K562 (cell line): ENCODE data around the gene SIGLEC5. TPM values are rescaled to one million over a fixed set of nuclear protein-coding genes. Genes with fewer than 3 reads are reported as not detected.

ENCODE experiments used
- GABPA ChIP-seq: fragments of 200-800 bp; sonication (Bioruptor generic); conservative IDR thresholded peaks from 2 replicates; pipeline ENCODE4 v1.6.1; 2016; ENCODE audit warnings: low read depth, missing genetic modification characterization, missing compliant biosample characterization
- GATAD2A ChIP-seq: fragments of 450-650 bp; IDR thresholded peaks from 2 replicates; pipeline ENCODE4 v1.6.1; 2017
- GATAD2B ChIP-seq: fragments of 450-650 bp; IDR thresholded peaks from 2 replicates; pipeline ENCODE4 v1.6.1; 2017; ENCODE audit warnings: mild to moderate bottlenecking, borderline replicate concordance
- JUN ChIP-seq, 2 experiments: sonication (generic) in 1 of 2; formaldehyde crosslinking in 1 of 2; IDR thresholded peaks; 2 replicates each; pipeline versions ENCODE4 v1.6.1 to v1.8.0; 2012 to 2022; ENCODE audit warnings: borderline replicate concordance in 2 of 2, mild to moderate bottlenecking in 2 of 2, improper control_type of control experiment in 1 of 2, low read depth in 1 of 2, low read length in 1 of 2, missing genetic modification reagents in 1 of 2
- MAFG ChIP-seq: fragments of 450-650 bp; conservative IDR thresholded peaks from 2 replicates; pipeline ENCODE4 v1.6.1; 2016; ENCODE audit warnings: missing genetic modification characterization, missing compliant biosample characterization
- PHF20 ChIP-seq: fragments of 450-650 bp; IDR thresholded peaks from 2 replicates; pipeline ENCODE4 v1.6.1; 2018; ENCODE audit not compliant: partially characterized antibody
- POU5F1 ChIP-seq: fragments of 150-350 bp; IDR thresholded peaks from 2 replicates; pipeline ENCODE4 v1.6.1; 2014; ENCODE audit warnings: borderline replicate concordance, low read length, low read depth, mild to moderate bottlenecking; ENCODE audit not compliant: partially characterized antibody
- RBM34 ChIP-seq: fragments of 200-400 bp; formaldehyde crosslinking; IDR thresholded peaks from 2 replicates; pipeline ENCODE4 v1.6.1; 2018; ENCODE audit warnings: low read length, borderline replicate concordance; ENCODE audit not compliant: insufficient read depth
- TRIM28 ChIP-seq: fragments of 450-650 bp; IDR thresholded peaks from 2 replicates; pipeline ENCODE4 v1.6.1; 2017
- YBX1 ChIP-seq: fragments of 450-650 bp; IDR thresholded peaks from 2 replicates; pipeline ENCODE4 v1.7.1; 2016; ENCODE audit warnings: mild to moderate bottlenecking
- ZNF165 ChIP-seq: fragments of 250-450 bp; sonication (Bioruptor Pico); IDR thresholded peaks from 2 replicates; pipeline ENCODE4 v1.4.0; 2020; ENCODE audit warnings: borderline replicate concordance
- ZNF324 ChIP-seq: fragments of 250-450 bp; sonication (Bioruptor Pico); IDR thresholded peaks from 2 replicates; pipeline ENCODE4 v1.4.0; 2020; ENCODE audit warnings: mild to moderate bottlenecking
- polyA plus RNA-seq, 8 experiments: library from polyadenylated mRNA; depleted of rRNA in 4 of 8; stranded (reverse) in 5 of 8; unstranded in 3 of 8; fragments of >200 nt; fragmentation: Nextera tagmentation in 2 of 8; fragmentation: Illumina TruSeq in 1 of 8; extraction: Ambion mirVana in 2 of 8; extraction: Trizol in 1 of 8; gene quantifications; 2 replicates each; pipeline versions ENCODE4 v1.2.1 to v1.2.3, GENCODE V29; 2011 to 2014; ENCODE audit warnings: inconsistent platforms in 1 of 8, missing spikeins in 1 of 8
- total RNA-seq, 7 experiments: library from RNA; depleted of rRNA in 6 of 7; stranded (reverse); fragments of >200 nt in 6 of 7; fragmentation: Illumina TruSeq in 2 of 7; extraction: Trizol in 2 of 7; gene quantifications; 2 replicates each; pipeline versions ENCODE4 v1.2.1 to v1.2.3, GENCODE V29; 2011 to 2021; ENCODE audit warnings: low replicate concordance in 1 of 7
- TF ChIP-seq, protein P1 (sequence below), 2 experiments: fragments of 450-650 bp; IDR thresholded peaks; 2 replicates each; pipeline ENCODE4 v1.6.1; 2016
- TF ChIP-seq, protein P2 (sequence below), 2 experiments: fragments of 450-650 bp; formaldehyde crosslinking in 1 of 2; IDR thresholded peaks; 2 replicates each; pipeline versions ENCODE4 v1.4.0 to v1.6.1; 2014 to 2020; ENCODE audit warnings: mild to moderate bottlenecking in 2 of 2, borderline replicate concordance in 1 of 2, low read depth in 1 of 2
- TF ChIP-seq, protein P3 (sequence below): fragments of 450-650 bp; formaldehyde crosslinking; IDR thresholded peaks from 2 replicates; pipeline ENCODE4 v1.4.0; 2020; ENCODE audit warnings: mild to moderate bottlenecking, mixed read lengths
- TF ChIP-seq, protein P4 (sequence below): fragments of 450-650 bp; conservative IDR thresholded peaks from 2 replicates; pipeline ENCODE4 v1.6.1; 2016; ENCODE audit warnings: missing genetic modification characterization, low read depth, mild to moderate bottlenecking, control low read depth, missing compliant biosample characterization

SIGLEC5 gene
- total and polyA plus RNA-seq, 9 of the 15 experiments (the other 6 are each of a cell fraction or from before 2014, with no cell fraction given): 0.14 TPM; not detected in 8

DNA sequence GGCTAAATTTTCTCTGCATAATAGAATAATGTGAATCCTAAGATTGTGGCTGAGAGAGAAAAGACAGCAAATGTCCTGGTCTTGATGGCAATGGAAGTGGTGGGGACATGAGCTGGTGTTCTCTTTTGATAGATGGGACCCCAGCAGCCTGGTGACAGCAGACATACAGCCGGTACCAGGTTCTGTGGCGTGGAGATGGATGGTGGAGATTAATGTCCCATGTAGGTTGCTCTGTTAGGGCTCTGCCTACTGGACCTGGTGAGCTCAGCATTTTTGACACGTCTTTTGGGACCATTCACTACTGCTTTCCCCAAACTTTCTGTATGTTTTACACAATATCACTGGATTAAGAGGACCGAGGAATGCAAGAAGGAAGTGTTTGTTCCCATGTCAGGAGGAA lies 24.6 kb upstream of the SIGLEC5 start (continued):
- TF ChIP-seq JUN (IDR thresholded peaks at IDR 0.05; ENCODE audit: borderline replicate concordance, low read depth, low read length) (0 out of 2 replicates have a peak, but pooled peaks have one; percentile 12), JUN (CRISPR knock-in tag; IDR thresholded peaks at IDR 0.05; ENCODE audit: borderline replicate concordance) (no peak), ZNF165 (no peak), ZNF324 (CRISPR knock-in tag) (no peak), TRIM28 (peak; percentile 97), RBM34 (no peak), GATAD2B (no peak), YBX1 (no peak), POU5F1 (no peak), PHF20 (no peak), GATAD2A (no peak), MAFG (tag) (no peak), GABPA (tag) (no peak)
- TF ChIP-seq, protein P1, sequence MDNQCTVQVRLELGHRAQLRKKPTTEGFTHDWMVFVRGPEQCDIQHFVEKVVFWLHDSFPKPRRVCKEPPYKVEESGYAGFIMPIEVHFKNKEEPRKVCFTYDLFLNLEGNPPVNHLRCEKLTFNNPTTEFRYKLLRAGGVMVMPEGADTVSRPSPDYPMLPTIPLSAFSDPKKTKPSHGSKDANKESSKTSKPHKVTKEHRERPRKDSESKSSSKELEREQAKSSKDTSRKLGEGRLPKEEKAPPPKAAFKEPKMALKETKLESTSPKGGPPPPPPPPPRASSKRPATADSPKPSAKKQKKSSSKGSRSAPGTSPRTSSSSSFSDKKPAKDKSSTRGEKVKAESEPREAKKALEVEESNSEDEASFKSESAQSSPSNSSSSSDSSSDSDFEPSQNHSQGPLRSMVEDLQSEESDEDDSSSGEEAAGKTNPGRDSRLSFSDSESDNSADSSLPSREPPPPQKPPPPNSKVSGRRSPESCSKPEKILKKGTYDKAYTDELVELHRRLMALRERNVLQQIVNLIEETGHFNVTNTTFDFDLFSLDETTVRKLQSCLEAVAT (IDR thresholded peaks at IDR 0.05): no peak
- TF ChIP-seq, protein P2, sequence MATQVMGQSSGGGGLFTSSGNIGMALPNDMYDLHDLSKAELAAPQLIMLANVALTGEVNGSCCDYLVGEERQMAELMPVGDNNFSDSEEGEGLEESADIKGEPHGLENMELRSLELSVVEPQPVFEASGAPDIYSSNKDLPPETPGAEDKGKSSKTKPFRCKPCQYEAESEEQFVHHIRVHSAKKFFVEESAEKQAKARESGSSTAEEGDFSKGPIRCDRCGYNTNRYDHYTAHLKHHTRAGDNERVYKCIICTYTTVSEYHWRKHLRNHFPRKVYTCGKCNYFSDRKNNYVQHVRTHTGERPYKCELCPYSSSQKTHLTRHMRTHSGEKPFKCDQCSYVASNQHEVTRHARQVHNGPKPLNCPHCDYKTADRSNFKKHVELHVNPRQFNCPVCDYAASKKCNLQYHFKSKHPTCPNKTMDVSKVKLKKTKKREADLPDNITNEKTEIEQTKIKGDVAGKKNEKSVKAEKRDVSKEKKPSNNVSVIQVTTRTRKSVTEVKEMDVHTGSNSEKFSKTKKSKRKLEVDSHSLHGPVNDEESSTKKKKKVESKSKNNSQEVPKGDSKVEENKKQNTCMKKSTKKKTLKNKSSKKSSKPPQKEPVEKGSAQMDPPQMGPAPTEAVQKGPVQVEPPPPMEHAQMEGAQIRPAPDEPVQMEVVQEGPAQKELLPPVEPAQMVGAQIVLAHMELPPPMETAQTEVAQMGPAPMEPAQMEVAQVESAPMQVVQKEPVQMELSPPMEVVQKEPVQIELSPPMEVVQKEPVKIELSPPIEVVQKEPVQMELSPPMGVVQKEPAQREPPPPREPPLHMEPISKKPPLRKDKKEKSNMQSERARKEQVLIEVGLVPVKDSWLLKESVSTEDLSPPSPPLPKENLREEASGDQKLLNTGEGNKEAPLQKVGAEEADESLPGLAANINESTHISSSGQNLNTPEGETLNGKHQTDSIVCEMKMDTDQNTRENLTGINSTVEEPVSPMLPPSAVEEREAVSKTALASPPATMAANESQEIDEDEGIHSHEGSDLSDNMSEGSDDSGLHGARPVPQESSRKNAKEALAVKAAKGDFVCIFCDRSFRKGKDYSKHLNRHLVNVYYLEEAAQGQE (IDR thresholded peaks at IDR 0.05; ENCODE audit: borderline replicate concordance): peak; percentile 80
- TF ChIP-seq, protein P2 (CRISPR knock-in tag; IDR thresholded peaks at IDR 0.05; ENCODE audit: low read depth): no peak
- TF ChIP-seq, protein P3, sequence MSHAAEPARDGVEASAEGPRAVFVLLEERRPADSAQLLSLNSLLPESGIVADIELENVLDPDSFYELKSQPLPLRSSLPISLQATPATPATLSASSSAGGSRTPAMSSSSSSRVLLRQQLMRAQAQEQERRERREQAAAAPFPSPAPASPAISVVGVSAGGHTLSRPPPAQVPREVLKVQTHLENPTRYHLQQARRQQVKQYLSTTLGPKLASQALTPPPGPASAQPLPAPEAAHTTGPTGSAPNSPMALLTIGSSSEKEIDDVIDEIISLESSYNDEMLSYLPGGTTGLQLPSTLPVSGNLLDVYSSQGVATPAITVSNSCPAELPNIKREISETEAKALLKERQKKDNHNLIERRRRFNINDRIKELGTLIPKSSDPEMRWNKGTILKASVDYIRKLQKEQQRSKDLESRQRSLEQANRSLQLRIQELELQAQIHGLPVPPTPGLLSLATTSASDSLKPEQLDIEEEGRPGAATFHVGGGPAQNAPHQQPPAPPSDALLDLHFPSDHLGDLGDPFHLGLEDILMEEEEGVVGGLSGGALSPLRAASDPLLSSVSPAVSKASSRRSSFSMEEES (CRISPR knock-in tag): no peak
- TF ChIP-seq, protein P4, sequence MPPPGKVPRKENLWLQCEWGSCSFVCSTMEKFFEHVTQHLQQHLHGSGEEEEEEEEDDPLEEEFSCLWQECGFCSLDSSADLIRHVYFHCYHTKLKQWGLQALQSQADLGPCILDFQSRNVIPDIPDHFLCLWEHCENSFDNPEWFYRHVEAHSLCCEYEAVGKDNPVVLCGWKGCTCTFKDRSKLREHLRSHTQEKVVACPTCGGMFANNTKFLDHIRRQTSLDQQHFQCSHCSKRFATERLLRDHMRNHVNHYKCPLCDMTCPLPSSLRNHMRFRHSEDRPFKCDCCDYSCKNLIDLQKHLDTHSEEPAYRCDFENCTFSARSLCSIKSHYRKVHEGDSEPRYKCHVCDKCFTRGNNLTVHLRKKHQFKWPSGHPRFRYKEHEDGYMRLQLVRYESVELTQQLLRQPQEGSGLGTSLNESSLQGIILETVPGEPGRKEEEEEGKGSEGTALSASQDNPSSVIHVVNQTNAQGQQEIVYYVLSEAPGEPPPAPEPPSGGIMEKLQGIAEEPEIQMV: no peak
